ENCODE results near the gene TMEM256. TPM values are rescaled to one million over a fixed set of nuclear protein-coding genes. Genes with fewer than 3 reads are reported as not detected.

TMEM256 gene
- total RNA-seq, 1 donor from 2014 or later = 118 TPM

- intact Hi-C loops (cut with DNase I) = loop anchor here (5.0 kb wide), 2 partner anchors 84 to 121 kb away; partner anchors contain the start of genes KCTD11 and TNFSF13
- Histone ChIP-seq H3K27ac (peak overlapping the region; percentile 81), H3K4me1 (peaks cover 56% of the 10 kb centered on the region), H3K27me3 (no peaks in the 10 kb centered on the region), H3K9me3 (no peaks in the 10 kb centered on the region), H3K4me3 (peak overlapping the region; percentile 34 to 49), H3K36me3 (no peaks in the 10 kb centered on the region)
- TF ChIP-seq POLR2A (IDR thresholded peaks at IDR 0.05) = no peak
- TF ChIP-seq CTCF (IDR thresholded peaks at IDR 0.05) = peak; percentile 51 to 84 (median 58)
- TF ChIP-seq POLR2AphosphoS5 (IDR thresholded peaks at IDR 0.05; ENCODE audit: insufficient read depth in 1 of 2, low read depth in 1 of 2) = peak in 1 of 2 donors; percentile 69
- DNase-seq (ENCODE audit: extremely low spot score in 2 of 2) = no peak
Observed at GRCh38 chr17:7436556-7437368, 32.9 kb upstream of the TMEM256 start.

DNA sequence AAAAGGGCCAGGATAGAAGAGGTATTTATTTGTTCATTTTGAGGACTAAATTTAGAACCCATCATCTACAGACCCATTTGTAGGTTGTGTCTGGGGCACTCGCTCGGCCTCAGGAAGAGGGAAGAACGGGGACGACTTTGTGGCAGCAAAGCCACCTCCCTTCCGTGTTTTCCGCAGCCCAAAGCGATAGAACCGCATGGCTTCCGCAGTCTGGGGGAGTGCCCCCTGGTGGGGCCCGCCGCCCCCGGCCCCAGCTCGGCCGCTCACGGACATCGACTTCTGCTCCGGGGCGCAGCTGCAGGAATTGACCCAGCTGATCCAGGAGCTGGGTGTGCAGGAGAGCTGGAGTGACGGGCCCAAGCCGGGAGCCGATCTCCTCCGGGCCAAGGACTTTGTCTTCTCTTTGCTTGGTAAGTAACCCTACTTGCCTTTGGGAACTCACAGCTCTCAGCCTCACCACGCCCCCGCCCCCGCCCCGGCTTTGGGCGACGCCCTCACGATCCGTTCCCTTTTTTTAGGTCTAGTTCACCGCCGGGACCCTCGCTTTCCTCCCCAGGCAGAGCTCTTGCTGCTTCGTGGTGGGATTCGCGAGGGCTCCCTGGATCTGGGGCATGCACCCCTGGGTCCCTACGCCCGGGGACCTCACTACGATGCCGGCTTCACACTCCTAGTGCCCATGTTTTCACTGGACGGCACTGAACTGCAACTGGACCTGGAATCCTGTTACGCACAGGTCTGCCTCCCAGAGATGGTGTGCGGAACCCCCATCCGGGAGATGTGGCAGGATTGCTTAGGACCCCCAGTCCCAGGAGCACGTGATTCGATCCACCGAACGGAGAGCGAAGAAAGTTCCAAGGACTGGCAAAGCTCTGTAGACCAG, 32.0 kb upstream of the TMEM256 start:
- no peak for DNase-seq (ENCODE audit: extremely low spot score in 2 of 2)
- Histone ChIP-seq H3K27me3 (no peaks in the 10 kb centered on the region), H3K27ac (peak overlapping the region; percentile 81), H3K36me3 (no peaks in the 10 kb centered on the region), H3K4me3 (peak overlapping the region; percentile 34 to 49), H3K9me3 (no peaks in the 10 kb centered on the region), H3K4me1 (peaks cover 54% of the 10 kb centered on the region)
- intact Hi-C loops (cut with DNase I) = loop anchor here (5.0 kb wide), 2 partner anchors 84 to 121 kb away; partner anchors contain the start of genes KCTD11 and TNFSF13
- TF ChIP-seq POLR2A (IDR thresholded peaks at IDR 0.05) = no peak
- TF ChIP-seq POLR2AphosphoS5 (IDR thresholded peaks at IDR 0.05; ENCODE audit: insufficient read depth in 1 of 2, low read depth in 1 of 2) = no peak
- no peak for TF ChIP-seq CTCF (IDR thresholded peaks at IDR 0.05)

- no peak overlapping the region for H3K27ac ChIP-seq
- intact Hi-C loops (cut with DNase I) = no loop called here
- TF ChIP-seq POLR2A (IDR thresholded peaks at IDR 0.05) = no peak
- TF ChIP-seq CTCF (IDR thresholded peaks at IDR 0.05) = no peak
- TF ChIP-seq POLR2AphosphoS5 (IDR thresholded peaks at IDR 0.05; ENCODE audit: insufficient read depth in 1 of 2, low read depth in 1 of 2) = no peak
- H3K9me3 ChIP-seq = no peaks in the 10 kb centered on the region
- peaks cover 18% of the 10 kb centered on the region for H3K4me1 ChIP-seq
- H3K36me3 ChIP-seq = no peaks in the 10 kb centered on the region
- H3K4me3 ChIP-seq = no peak overlapping the region
- no peaks in the 10 kb centered on the region for H3K27me3 ChIP-seq
- DNase-seq (ENCODE audit: extremely low spot score in 2 of 2) = no peak
Observed at GRCh38 chr17:7432296-7432695, 28.4 kb upstream of the TMEM256 start.

DNA sequence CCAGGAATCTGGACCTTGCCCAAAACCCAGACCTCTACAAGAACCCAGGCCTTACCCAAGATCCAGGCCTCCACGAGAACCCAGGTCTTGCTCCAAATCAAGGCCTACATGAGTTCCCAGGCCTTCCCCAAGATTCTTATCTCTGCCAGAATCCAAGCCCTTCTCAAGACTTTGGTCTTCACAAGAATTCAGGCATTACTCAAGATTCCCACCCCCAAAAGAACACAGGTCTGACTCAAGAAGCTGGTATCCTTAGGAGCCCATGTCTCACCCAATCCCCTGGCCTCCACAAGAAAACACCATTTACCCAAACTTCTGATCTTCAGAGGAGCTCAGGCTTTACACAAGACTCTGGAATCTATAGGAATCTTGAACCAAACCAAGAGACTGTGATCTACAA, 27.3 kb upstream of the TMEM256 start:
- Histone ChIP-seq H3K9me3 (no peaks in the 10 kb centered on the region), H3K4me1 (peaks cover 8% of the 10 kb centered on the region), H3K27ac (no peak overlapping the region), H3K4me3 (no peak overlapping the region), H3K36me3 (no peaks in the 10 kb centered on the region), H3K27me3 (no peaks in the 10 kb centered on the region)
- intact Hi-C loops (cut with DNase I) = no loop called here
- TF ChIP-seq CTCF (IDR thresholded peaks at IDR 0.05) (no peak), POLR2AphosphoS5 (IDR thresholded peaks at IDR 0.05; ENCODE audit: insufficient read depth in 1 of 2, low read depth in 1 of 2) (no peak)
- no peak for DNase-seq (ENCODE audit: extremely low spot score in 2 of 2)
